Smooth muscle cell (in vitro differentiated cells): ENCODE data around the gene ANKMY1. TPM values are rescaled to one million over a fixed set of nuclear protein-coding genes. Genes with fewer than 3 reads are reported as not detected.

Experiments
- DNase-seq: peaks from one replicate; lab custom pipeline; 2025; ENCODE audit not compliant: unreplicated experiment; lab: John Stamatoyannopoulos, UW
- H2AFZ ChIP-seq: fragments of 200-600 bp; sonication (generic); 2 replicates; pipeline ENCODE4 v1.6.0; 2016; ENCODE audit warnings: antibody characterized with exemption, low read depth, mild to moderate bottlenecking
- H3F3A ChIP-seq: fragments of 200-600 bp; sonication (generic); 2 replicates; pipeline ENCODE4 v1.6.0; 2017; ENCODE audit warnings: antibody characterized with exemption, low read depth
- H3K27ac ChIP-seq: fragments of 200-600 bp; sonication (generic); 2 replicates; pipeline ENCODE4 v1.5.1; 2016; ENCODE audit warnings: low read depth, mild to moderate bottlenecking
- H3K27me3 ChIP-seq: fragments of 200-600 bp; sonication (generic); 2 replicates; pipeline ENCODE4 v1.6.1; 2016; ENCODE audit warnings: low read depth, mild to moderate bottlenecking
- H3K36me3 ChIP-seq: fragments of 200-600 bp; sonication (generic); 2 replicates; pipeline ENCODE4 v1.5.1; 2016; ENCODE audit warnings: low read depth
- H3K4me1 ChIP-seq: fragments of 200-600 bp; sonication (generic); 2 replicates; pipeline ENCODE4 v1.5.1; 2016; ENCODE audit warnings: low read depth
- H3K4me2 ChIP-seq: fragments of 200-600 bp; sonication (generic); 2 replicates; pipeline ENCODE4 v1.6.0; 2016; ENCODE audit warnings: mild to moderate bottlenecking
- H3K4me3 ChIP-seq: fragments of 200-600 bp; sonication (generic); 2 replicates; pipeline ENCODE4 v1.5.1; 2016; ENCODE audit warnings: mild to moderate bottlenecking
- H3K79me2 ChIP-seq: fragments of 200-600 bp; sonication (generic); 2 replicates; pipeline ENCODE4 v1.6.0; 2016; ENCODE audit warnings: low read depth, mild to moderate bottlenecking
- H3K9ac ChIP-seq: fragments of 200-600 bp; sonication (generic); 2 replicates; pipeline ENCODE4 v1.6.0; 2016; ENCODE audit warnings: low read depth
- H3K9me3 ChIP-seq: fragments of 200-600 bp; sonication (generic); replicated peaks from 2 replicates; pipeline ENCODE4 v1.5.1; 2016; ENCODE audit warnings: low read depth
- H4K20me1 ChIP-seq: fragments of 200-600 bp; sonication (generic); 2 replicates; pipeline ENCODE4 v1.6.0; 2016; ENCODE audit warnings: low read depth
- CTCF ChIP-seq: fragments of 200-600 bp; sonication (generic); IDR thresholded peaks from 2 replicates; pipeline ENCODE4 v1.5.1; 2017; ENCODE audit warnings: borderline replicate concordance, mild to moderate bottlenecking, antibody characterized with exemption; ENCODE audit not compliant: insufficient read depth, poor library complexity, severe bottlenecking
- WGBS: methylation state at CpG from one replicate; pipeline ENCODE4 v1.1.7; 2016; ENCODE audit warnings: low lambda C conversion rate; 5-methylcytosine and 5-hydroxymethylcytosine counted together
- polyA plus RNA-seq: library from polyadenylated mRNA; unstranded; fragments of >200 nt; fragmentation: Nextera tagmentation; extraction: Ambion mirVana; gene quantifications from 2 replicates; pipeline ENCODE4 v1.2.1, GENCODE V29; 2016
- total RNA-seq: library from RNA; depleted of rRNA; stranded (reverse); fragments of >200 nt; gene quantifications from 2 replicates; pipeline ENCODE4 v1.2.3, GENCODE V29; 2014

The ANKMY1 gene
- total and polyA plus RNA-seq, 2 experiments from 2014 or later, result 6.4 to 8.7 TPM

- Histone ChIP-seq H3K4me2 (no peak overlapping the region), H3K27me3 (no peaks in the 10 kb centered on the region)
Measured at GRCh38 chr2:240502059-240502429, 55.7 kb downstream of the ANKMY1 start.

GRCh38 chr2:240501531-240501991 is 56.2 kb downstream of the ANKMY1 start:
- H3K36me3 ChIP-seq, result no peaks in the 10 kb centered on the region
- no peak overlapping the region for H3K9ac ChIP-seq
- TF ChIP-seq CTCF, result no peak
- no peak overlapping the region for H3K27ac ChIP-seq
- H4K20me1 ChIP-seq, result no peaks in the 10 kb centered on the region
- H3K4me3 ChIP-seq, result no peak overlapping the region
- DNase-seq, result no peak
- H2AFZ ChIP-seq, result no peak overlapping the region
- no peaks in the 10 kb centered on the region for H3K27me3 ChIP-seq
- H3K79me2 ChIP-seq, result no peaks in the 10 kb centered on the region
- H3K4me1 ChIP-seq, result no peaks in the 10 kb centered on the region
- H3K4me2 ChIP-seq, result no peak overlapping the region
- 90% methylated on average over 13 of the region's 13 CpGs for WGBS
- no peaks in the 10 kb centered on the region for H3F3A ChIP-seq
- H3K9me3 ChIP-seq, result no peaks in the 10 kb centered on the region

More at GRCh38 chr2:240502059-240502429, 55.7 kb downstream of the ANKMY1 start:
- no peak overlapping the region for H2AFZ ChIP-seq
- H3K9ac ChIP-seq, result no peak overlapping the region
- H3K79me2 ChIP-seq, result no peaks in the 10 kb centered on the region
- no peak for TF ChIP-seq CTCF
- H3K9me3 ChIP-seq, result no peaks in the 10 kb centered on the region
- H3K4me1 ChIP-seq, result no peaks in the 10 kb centered on the region
- WGBS, result 94% methylated on average over 5 of the region's 5 CpGs
- no peaks in the 10 kb centered on the region for H3K36me3 ChIP-seq
- no peak overlapping the region for H3K27ac ChIP-seq
- no peak for DNase-seq
- H4K20me1 ChIP-seq, result no peaks in the 10 kb centered on the region
- H3K4me3 ChIP-seq, result no peak overlapping the region
- H3F3A ChIP-seq, result no peaks in the 10 kb centered on the region

- Histone ChIP-seq H3K4me2 (no peak overlapping the region), H3K4me3 (no peak overlapping the region), H2AFZ (no peak overlapping the region), H3K36me3 (no peaks in the 10 kb centered on the region), H4K20me1 (no peaks in the 10 kb centered on the region), H3K27ac (no peak overlapping the region), H3K4me1 (no peaks in the 10 kb centered on the region), H3K27me3 (no peaks in the 10 kb centered on the region), H3K9me3 (no peaks in the 10 kb centered on the region), H3K9ac (no peak overlapping the region), H3K79me2 (no peaks in the 10 kb centered on the region), H3F3A (no peaks in the 10 kb centered on the region)
- DNase-seq, result no peak
- TF ChIP-seq CTCF, result no peak
- WGBS, result 95% methylated on average over 24 of the region's 24 CpGs
Measured at GRCh38 chr2:240500561-240501423, 57.0 kb downstream of the ANKMY1 start.
